H1 (cell line): ENCODE measurements around the gene PSKH1. TPM values are rescaled to one million over a fixed set of nuclear protein-coding genes. Genes with fewer than 3 reads are reported as not detected.

Experiments
- CTCF ChIA-PET: fragments of 300-600 bp; sonication (Branson Sonifier 250); formaldehyde crosslinking; loops from one replicate; lab custom pipeline; 2021; ENCODE audit not compliant: partially characterized antibody; lab: Charles Lee
- POLR2A ChIA-PET: fragments of 300-600 bp; sonication (Branson Sonifier 250); formaldehyde crosslinking; loops from one replicate; lab custom pipeline; 2021; ENCODE audit warnings: inconsistent platforms; ENCODE audit not compliant: partially characterized antibody; lab: Charles Lee
- DNase-seq, 2 experiments: peaks; one replicate each; pipeline versions ENCODE4 v3.0.0 to v3.0.0-alpha.2; 2010 to 2022; ENCODE audit warnings: low spot score in 2 of 2, low read depth in 1 of 2, mixed read lengths in 1 of 2
- FAIRE-seq: peaks from 2 replicates; lab custom pipeline; 2011; peaks lifted over from hg19 to GRCh38; lab: Jason Lieb, UNC
- H2AFZ ChIP-seq: 2 replicates; pipeline ENCODE4 v1.8.1; 2012; ENCODE audit warnings: low read length, inconsistent platforms
- H2AK5ac ChIP-seq: 2 replicates; pipeline ENCODE4 v1.6.1; 2013; ENCODE audit warnings: low read depth, low read length
- H2BK120ac ChIP-seq: replicated peaks from 2 replicates; pipeline ENCODE3; 2013; ENCODE audit warnings: low read depth, low read length, inconsistent platforms
- H2BK12ac ChIP-seq: 2 replicates; pipeline ENCODE4 v1.6.1; 2013; ENCODE audit warnings: low read depth, low read length
- H2BK15ac ChIP-seq: 2 replicates; pipeline ENCODE4 v1.6.1; 2013; ENCODE audit warnings: low read length
- H2BK20ac ChIP-seq: 2 replicates; pipeline ENCODE4 v1.6.1; 2013; ENCODE audit warnings: low read length
- H2BK5ac ChIP-seq: 2 replicates; pipeline ENCODE4 v1.6.1; 2013; ENCODE audit warnings: low read depth, low read length
- H3K14ac ChIP-seq: 2 replicates; pipeline ENCODE4 v1.6.1; 2013; ENCODE audit warnings: inconsistent platforms; ENCODE audit not compliant: insufficient read length
- H3K18ac ChIP-seq: 2 replicates; pipeline ENCODE4 v1.6.1; 2013; ENCODE audit warnings: low read length; ENCODE audit errors: extremely low read depth
- H3K23ac ChIP-seq: 2 replicates; pipeline ENCODE4 v1.6.1; 2013; ENCODE audit warnings: inconsistent platforms; ENCODE audit not compliant: insufficient read length
- H3K23me2 ChIP-seq: 2 replicates; pipeline ENCODE4 v1.6.1; 2013; ENCODE audit warnings: low read depth, low read length
- H3K27ac ChIP-seq: 2 replicates; pipeline ENCODE4 v1.6.1; 2011; ENCODE audit warnings: low read depth, low read length, inconsistent platforms
- H3K27me3 ChIP-seq, 4 experiments: replicated peaks in 1 of 4; 1 replicate in 1 of 4; 2 replicates in 3 of 4; pipeline versions ENCODE4 v1.6.1 to v1.8.1; 2011 to 2013; ENCODE audit warnings: low read length in 3 of 4, mild to moderate bottlenecking in 3 of 4, inconsistent platforms in 2 of 4, mixed read lengths in 2 of 4, moderate library complexity in 1 of 4; ENCODE audit not compliant: control insufficient read depth in 3 of 4, insufficient read depth in 3 of 4; ENCODE audit errors: extremely low read depth in 1 of 4
- H3K36me3 ChIP-seq, 4 experiments: 2 replicates each; pipeline versions ENCODE4 v1.6.1 to v1.8.1; 2011 to 2013; ENCODE audit warnings: mild to moderate bottlenecking in 4 of 4, low read length in 3 of 4, moderate library complexity in 2 of 4, control low read depth in 1 of 4, inconsistent platforms in 1 of 4; ENCODE audit not compliant: insufficient read depth in 4 of 4, control insufficient read depth in 2 of 4
- H3K4ac ChIP-seq: replicated peaks from 2 replicates; pipeline ENCODE3; 2013; ENCODE audit warnings: low read length, low read depth, mixed read lengths, inconsistent platforms; ENCODE audit not compliant: insufficient read length
- H3K4me1 ChIP-seq, 4 experiments: replicated peaks in 1 of 4; 1 replicate in 1 of 4; 2 replicates in 3 of 4; pipeline versions ENCODE4 v1.6.1 to v1.8.1; 2011 to 2013; ENCODE audit warnings: low read length in 3 of 4, inconsistent platforms in 2 of 4, mixed read lengths in 1 of 4; ENCODE audit not compliant: insufficient read depth in 4 of 4, control insufficient read depth in 3 of 4
- H3K4me2 ChIP-seq, 2 experiments: 2 replicates each; pipeline versions ENCODE4 v1.6.1 to v1.8.1; 2011 to 2013; ENCODE audit warnings: low read depth in 2 of 2, low read length in 2 of 2, control low read depth in 1 of 2, inconsistent platforms in 1 of 2, mild to moderate bottlenecking in 1 of 2; ENCODE audit not compliant: insufficient read depth in 1 of 2
- H3K4me3 ChIP-seq, 4 experiments: fragments of 200-600, 300-600 bp in 1 of 4; sonication (generic), shearing (Covaris generic), sonication (Bioruptor Twin) in 1 of 4; 2 replicates each; pipeline versions ENCODE4 v1.5.1 to v1.8.1; 2011 to 2016; ENCODE audit warnings: low read length in 4 of 4, low read depth in 3 of 4, control low read depth in 2 of 4, inconsistent platforms in 2 of 4, mild to moderate bottlenecking in 2 of 4, mixed read lengths in 1 of 4, moderate library complexity in 1 of 4; ENCODE audit not compliant: insufficient read depth in 2 of 4; ENCODE audit errors: extremely low read depth in 1 of 4
- H3K56ac ChIP-seq: replicated peaks from 2 replicates; pipeline ENCODE3; 2013; ENCODE audit warnings: low read depth, mild to moderate bottlenecking, mixed read lengths, low read length, inconsistent platforms; ENCODE audit not compliant: insufficient read length
- H3K79me1 ChIP-seq: 2 replicates; pipeline ENCODE4 v1.6.1; 2013; ENCODE audit warnings: low read depth, low read length, control low read depth
- H3K79me2 ChIP-seq, 2 experiments: 2 replicates each; pipeline versions ENCODE4 v1.6.1 to v1.8.1; 2012 to 2013; ENCODE audit warnings: low read length in 2 of 2, mild to moderate bottlenecking in 2 of 2, inconsistent platforms in 1 of 2; ENCODE audit not compliant: insufficient read depth in 2 of 2, control insufficient read depth in 1 of 2
- H3K9ac ChIP-seq, 4 experiments: replicated peaks in 1 of 4; 1 replicate in 1 of 4; 2 replicates in 3 of 4; pipeline versions ENCODE4 v1.6.1 to v1.8.1; 2011 to 2013; ENCODE audit warnings: low read depth in 3 of 4, low read length in 3 of 4, control low read depth in 2 of 4, mild to moderate bottlenecking in 2 of 4, moderate library complexity in 2 of 4, inconsistent platforms in 1 of 4; ENCODE audit errors: extremely low read depth in 1 of 4
- H3K9me3 ChIP-seq, 2 experiments: 2 replicates each; pipeline versions ENCODE4 v1.6.1 to v1.8.1; 2012 to 2013; ENCODE audit warnings: mild to moderate bottlenecking in 2 of 2, moderate library complexity in 2 of 2, control low read depth in 1 of 2, inconsistent platforms in 1 of 2, low read depth in 1 of 2, low read length in 1 of 2, mixed read lengths in 1 of 2; ENCODE audit not compliant: insufficient read depth in 2 of 2
- H4K20me1 ChIP-seq, 2 experiments: replicated peaks in 1 of 2; 2 replicates each; pipeline versions ENCODE3 to v1.8.1; 2011 to 2013; ENCODE audit warnings: inconsistent platforms in 2 of 2, low read length in 2 of 2, mild to moderate bottlenecking in 1 of 2; ENCODE audit not compliant: insufficient read depth in 2 of 2, control insufficient read depth in 1 of 2
- H4K5ac ChIP-seq: 2 replicates; pipeline ENCODE4 v1.6.1; 2013; ENCODE audit warnings: low read length, low read depth, mixed read lengths, inconsistent platforms; ENCODE audit not compliant: insufficient read length
- H4K8ac ChIP-seq: 2 replicates; pipeline ENCODE4 v1.8.0; 2013; ENCODE audit warnings: mild to moderate bottlenecking, moderate library complexity, low read length, inconsistent platforms; ENCODE audit not compliant: insufficient read depth; ENCODE audit errors: extremely low read depth
- H4K91ac ChIP-seq: replicated peaks from 2 replicates; pipeline ENCODE3; 2013; ENCODE audit warnings: low read length, mixed read lengths, inconsistent platforms; ENCODE audit not compliant: insufficient read length
- BCL11A ChIP-seq, 2 experiments: IDR thresholded peaks; one replicate each; pipeline ENCODE4 v1.6.1; 2011; ENCODE audit warnings: low read depth in 2 of 2, low read length in 2 of 2, mild to moderate bottlenecking in 2 of 2
- CHD2 ChIP-seq: IDR thresholded peaks from 2 replicates; pipeline ENCODE4 v1.6.1; 2012; ENCODE audit warnings: low read length, improper control_type of control experiment
- GABPA ChIP-seq: IDR thresholded peaks from 2 replicates; pipeline ENCODE4 v1.6.1; 2011; ENCODE audit warnings: mild to moderate bottlenecking, low read length, moderate library complexity, borderline replicate concordance; ENCODE audit not compliant: insufficient read depth
- GTF2F1 ChIP-seq: IDR thresholded peaks from 2 replicates; pipeline ENCODE4 v1.6.1; 2012; ENCODE audit warnings: low read depth, low read length, improper control_type of control experiment, borderline replicate concordance
- NRF1 ChIP-seq: IDR thresholded peaks from 2 replicates; pipeline ENCODE4 v1.6.1; 2011; ENCODE audit warnings: mild to moderate bottlenecking, low read depth, low read length, improper control_type of control experiment
- SP2 ChIP-seq: IDR thresholded peaks from 2 replicates; pipeline ENCODE4 v1.6.1; 2012; ENCODE audit warnings: mild to moderate bottlenecking, low read length, inconsistent platforms
- SP4 ChIP-seq: IDR thresholded peaks from 2 replicates; pipeline ENCODE4 v1.6.1; 2012; ENCODE audit warnings: low read length, inconsistent platforms
- YY1 ChIP-seq: IDR thresholded peaks from 2 replicates; pipeline ENCODE4 v1.6.1; 2011; ENCODE audit warnings: low read depth, mild to moderate bottlenecking, low read length
- WGBS, 2 experiments: shearing (Covaris generic) in 1 of 2; methylation state at CpG; one replicate each; pipeline versions ENCODE4 v1.1.6 to v1.1.7; 2013 to 2015; ENCODE audit warnings: low lambda C conversion rate in 2 of 2, mixed read lengths in 2 of 2, inconsistent platforms in 1 of 2, low coverage in 1 of 2, missing lambda C conversion rate in 1 of 2; ENCODE audit not compliant: insufficient replicate concordance in 2 of 2, insufficient coverage in 1 of 2, insufficient read length in 1 of 2; ENCODE audit errors: extremely low coverage in 1 of 2, missing lambda C conversion rate in 1 of 2; 5-methylcytosine and 5-hydroxymethylcytosine counted together
- polyA plus RNA-seq, 7 experiments: library from polyadenylated mRNA; depleted of rRNA in 3 of 7; stranded (reverse) in 5 of 7; unstranded in 2 of 7; fragments of >200 nt in 5 of 7; fragments of 200-250 nt in 2 of 7; gene quantifications; 1 replicate in 5 of 7; 2 replicates in 1 of 7; 4 replicates in 1 of 7; pipeline versions ENCODE4 v1.2.1 to v1.2.3, GENCODE V29; 2011 to 2013; ENCODE audit warnings: missing spikeins in 2 of 7, mixed read lengths in 2 of 7
- total RNA-seq: library from RNA; stranded (reverse); fragmentation: NEBNext Ultra II Directional; extraction: Animal tissue kit (Norgen Biotek cat#: 25700); gene quantifications from 2 replicates; pipeline ENCODE4 v1.2.1, GENCODE V29; 2021

Gene PSKH1
- total and polyA plus RNA-seq, 2 of the 8 experiments (the other 6 are each of a cell fraction or from before 2014, with no cell fraction given): 24.8 to 51.0 TPM

DNA sequence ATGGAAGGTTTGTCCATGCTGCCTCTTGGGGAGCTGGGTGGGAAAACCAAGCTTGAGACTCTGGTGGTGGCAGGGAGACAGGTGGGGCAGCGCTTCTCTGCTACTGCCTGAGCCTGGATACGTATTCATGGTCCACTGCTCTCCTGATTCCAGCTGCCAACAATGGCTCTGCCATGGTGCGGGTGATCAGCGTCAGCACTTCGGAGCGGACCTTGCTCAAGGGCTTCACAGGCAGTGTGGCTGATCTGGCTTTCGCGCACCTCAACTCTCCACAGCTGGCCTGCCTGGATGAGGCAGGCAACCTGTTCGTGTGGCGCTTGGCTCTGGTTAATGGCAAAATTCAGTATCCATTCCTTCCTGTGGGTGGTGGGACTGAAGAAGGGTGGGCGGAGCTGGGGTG is 16.0 kb upstream of the PSKH1 start:
- WGBS, 2 experiments: 96% methylated on average over 11 of the region's 11 CpGs; no CpG with 5 or more reads in 1 of the 2 experiments
- no peak overlapping the region for H2BK15ac ChIP-seq
- H3K4me1 ChIP-seq: peaks cover 0 to 7% (median 3%) of the 10 kb centered on the region in 4 experiments; a peak in 3 of 7 replicates
- no peak overlapping the region for H3K4ac ChIP-seq
- no peak overlapping the region for H2BK20ac ChIP-seq
- H4K8ac ChIP-seq: no peak overlapping the region
- H3K14ac ChIP-seq: no peak overlapping the region
- H3K9ac ChIP-seq: no peak overlapping the region
- DNase-seq (no peak), FAIRE-seq (no peak)
- H4K5ac ChIP-seq: no peak overlapping the region
- peaks cover 13% of the 10 kb centered on the region for H3K79me1 ChIP-seq
- H3K27me3 ChIP-seq: no peaks in the 10 kb centered on the region
- H3K23me2 ChIP-seq: peaks cover 2% of the 10 kb centered on the region; the same call in 1 of the 2 replicates
- no peak overlapping the region for H4K91ac ChIP-seq
- H3K4me2 ChIP-seq: no peak overlapping the region
- ChIA-PET POLR2A (interaction anchor here (0.6 to 1.4 kb wide), 5 partner anchors 9 to 351 kb away, joined by 3 to 6 read pairs (median 3); partner anchors contain the start of gene CENPT), CTCF (interaction anchor here (1.5 to 21.8 kb wide), 3 partner anchors 11 to 58 kb away, joined by 4 to 623 read pairs (median 5); partner anchors contain the start of genes CTRL, LCAT and PSMB10)
- no peak overlapping the region for H3K27ac ChIP-seq
- H4K20me1 ChIP-seq: peaks cover 10 to 16% of the 10 kb centered on the region in 2 experiments
- no peak overlapping the region for H3K18ac ChIP-seq
- no peak for TF ChIP-seq CHD2
- TF ChIP-seq SP4: no peak
- no peak for TF ChIP-seq YY1
- no peak for TF ChIP-seq NRF1
- TF ChIP-seq GABPA: no peak
- TF ChIP-seq BCL11A (IDR thresholded peaks at IDR 0.05; ENCODE audit: low read depth in 2 of 2, low read length in 2 of 2): no peak
- TF ChIP-seq SP2: no peak
- no peak for TF ChIP-seq GTF2F1
- peaks cover 28 to 47% (median 41%) of the 10 kb centered on the region in 4 experiments for H3K36me3 ChIP-seq
- H2AFZ ChIP-seq: no peak overlapping the region
- no peak overlapping the region for H2AK5ac ChIP-seq
- H3K23ac ChIP-seq: no peak overlapping the region
- no peak overlapping the region for H2BK12ac ChIP-seq
- no peak overlapping the region for H2BK120ac ChIP-seq
- no peaks in the 10 kb centered on the region for H3K9me3 ChIP-seq
- H3K79me2 ChIP-seq: peaks cover 3 to 30% of the 10 kb centered on the region in 2 experiments; a peak in 3 of 4 replicates
- no peak overlapping the region for H2BK5ac ChIP-seq
- no peak overlapping the region for H3K56ac ChIP-seq
- no peak overlapping the region for H3K4me3 ChIP-seq
